Astrocyte (in vitro differentiated cells and primary cell): ENCODE measurements around the gene PRR15L.

Source experiments
- EZH2 ChIP-seq: IDR thresholded peaks from 2 replicates; pipeline ENCODE4 v1.6.1; 2012; ENCODE audit warnings: mild to moderate bottlenecking, low read length, inconsistent platforms; ENCODE audit not compliant: insufficient read depth
- TF ChIP-seq, protein P1 (sequence below): IDR thresholded peaks from 2 replicates; pipeline ENCODE4 v1.5.1; 2011; ENCODE audit warnings: low read depth, mild to moderate bottlenecking, inconsistent platforms, low read length, moderate library complexity; ENCODE audit not compliant: insufficient read depth

DNA sequence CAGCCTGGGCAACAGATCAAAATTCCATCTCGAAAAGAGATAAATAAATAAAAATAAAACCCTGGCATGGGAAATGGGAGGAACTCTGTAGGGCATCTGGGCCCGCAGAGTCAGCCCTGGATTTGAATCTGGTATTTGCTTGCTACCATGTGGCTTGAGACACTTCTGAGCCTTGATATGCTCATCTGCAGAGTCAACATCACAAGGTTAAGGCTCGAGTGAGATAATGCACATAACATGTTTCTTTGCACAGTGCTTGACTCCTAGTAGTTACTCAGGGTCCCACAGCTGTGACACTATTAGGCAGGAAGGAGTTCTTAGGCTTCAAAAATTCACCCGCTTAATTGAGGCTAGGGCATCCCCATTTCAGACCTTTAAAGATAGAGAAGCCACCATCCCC is 34.5 kb upstream of the PRR15L start:
- TF ChIP-seq, protein P1, sequence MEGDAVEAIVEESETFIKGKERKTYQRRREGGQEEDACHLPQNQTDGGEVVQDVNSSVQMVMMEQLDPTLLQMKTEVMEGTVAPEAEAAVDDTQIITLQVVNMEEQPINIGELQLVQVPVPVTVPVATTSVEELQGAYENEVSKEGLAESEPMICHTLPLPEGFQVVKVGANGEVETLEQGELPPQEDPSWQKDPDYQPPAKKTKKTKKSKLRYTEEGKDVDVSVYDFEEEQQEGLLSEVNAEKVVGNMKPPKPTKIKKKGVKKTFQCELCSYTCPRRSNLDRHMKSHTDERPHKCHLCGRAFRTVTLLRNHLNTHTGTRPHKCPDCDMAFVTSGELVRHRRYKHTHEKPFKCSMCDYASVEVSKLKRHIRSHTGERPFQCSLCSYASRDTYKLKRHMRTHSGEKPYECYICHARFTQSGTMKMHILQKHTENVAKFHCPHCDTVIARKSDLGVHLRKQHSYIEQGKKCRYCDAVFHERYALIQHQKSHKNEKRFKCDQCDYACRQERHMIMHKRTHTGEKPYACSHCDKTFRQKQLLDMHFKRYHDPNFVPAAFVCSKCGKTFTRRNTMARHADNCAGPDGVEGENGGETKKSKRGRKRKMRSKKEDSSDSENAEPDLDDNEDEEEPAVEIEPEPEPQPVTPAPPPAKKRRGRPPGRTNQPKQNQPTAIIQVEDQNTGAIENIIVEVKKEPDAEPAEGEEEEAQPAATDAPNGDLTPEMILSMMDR, result no peak
- no peak for TF ChIP-seq EZH2
